NOMO-1 treated with DMSO at 0.1 percent for 48 hours (cell line): Measurements from ENCODE around the gene DSCAM.

Experiments used
- DNase-seq: peaks from one replicate; lab custom pipeline; 2025; ENCODE audit not compliant: unreplicated experiment; lab: John Stamatoyannopoulos, UW

The DSCAM gene

DNA sequence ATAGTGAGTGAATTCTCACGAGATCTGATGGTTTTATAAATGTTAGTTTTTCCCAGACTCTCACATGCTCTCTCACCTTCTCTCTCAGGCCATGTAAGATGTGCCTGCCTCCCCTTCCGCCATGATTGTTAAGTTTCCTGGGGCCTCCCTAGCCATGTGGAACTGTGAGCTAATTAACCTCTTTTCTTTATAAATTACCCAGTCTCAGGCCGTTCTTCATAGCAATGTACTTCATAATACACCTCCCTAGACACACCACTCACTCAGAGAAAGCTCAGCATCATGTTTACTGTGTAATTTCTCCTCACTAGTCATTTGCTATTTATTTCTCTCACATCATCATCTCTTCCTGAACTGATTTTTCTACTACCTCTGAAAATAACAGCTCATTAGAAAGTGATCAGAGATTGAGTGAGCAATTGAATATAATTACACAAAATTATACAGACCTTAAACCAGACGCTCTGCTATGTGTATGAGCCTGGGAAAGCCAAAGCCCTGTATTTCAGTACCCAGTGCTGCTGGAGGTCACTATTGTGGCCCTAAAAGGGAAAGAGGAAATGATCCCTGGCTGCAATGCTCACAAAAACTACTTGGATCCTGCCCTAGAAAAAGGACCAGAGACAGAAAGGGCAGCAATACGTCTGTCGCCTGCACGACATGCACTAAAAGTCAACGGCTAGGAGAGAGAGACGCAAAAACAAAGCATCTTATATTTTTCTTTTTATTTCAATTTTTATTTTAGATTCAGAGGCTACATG lies 284.5 kb downstream of the DSCAM start:
- no peak for DNase-seq

DNA sequence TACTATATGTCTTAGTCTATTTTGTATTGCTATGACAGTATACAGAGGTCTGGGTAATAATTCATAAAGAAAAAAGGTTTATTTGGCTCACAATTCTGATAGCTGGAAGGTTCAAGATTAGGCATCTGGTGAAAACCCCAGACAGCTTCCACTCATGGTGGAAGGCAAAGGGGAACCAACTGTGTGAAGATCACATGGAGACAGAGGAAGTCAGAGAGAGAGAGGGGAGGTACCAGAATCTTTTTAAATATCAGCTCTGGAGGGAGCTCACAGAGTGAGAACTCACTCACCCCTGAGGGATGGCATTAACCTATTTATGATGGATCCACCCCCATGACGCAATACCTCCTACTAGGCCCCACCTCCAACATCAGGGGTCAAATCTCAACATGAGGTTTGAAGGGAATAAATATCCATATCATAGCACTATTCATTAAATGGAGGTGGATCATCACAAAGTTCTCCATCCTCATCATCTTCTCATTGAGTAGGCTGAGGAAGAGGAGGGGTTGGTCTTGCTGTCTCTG lies 290.5 kb downstream of the DSCAM start:
- no peak for DNase-seq

DNA sequence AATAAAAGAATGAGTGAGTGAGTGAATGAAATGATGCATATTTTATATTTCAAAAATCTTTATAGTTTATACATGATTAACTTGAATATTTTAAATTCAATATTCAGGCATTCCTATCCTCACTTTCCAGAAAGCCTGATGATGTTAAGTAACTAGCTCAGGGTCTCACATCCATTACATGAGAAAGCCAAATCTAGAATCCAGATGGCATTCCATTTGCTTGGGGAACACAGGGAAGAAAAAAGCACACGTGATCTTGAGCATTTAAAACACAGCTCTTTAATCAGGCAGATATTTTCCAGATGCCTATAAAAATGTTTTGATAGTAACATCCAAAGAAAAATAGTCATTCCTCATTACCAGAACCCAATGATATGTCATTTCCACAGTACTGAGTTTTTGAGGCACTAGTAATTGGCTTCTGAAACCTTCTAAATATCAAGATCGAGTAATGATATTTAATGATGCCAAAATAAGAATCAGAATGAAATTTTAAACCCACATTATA lies 291.9 kb downstream of the DSCAM start:
- DNase-seq = no peak

DNA sequence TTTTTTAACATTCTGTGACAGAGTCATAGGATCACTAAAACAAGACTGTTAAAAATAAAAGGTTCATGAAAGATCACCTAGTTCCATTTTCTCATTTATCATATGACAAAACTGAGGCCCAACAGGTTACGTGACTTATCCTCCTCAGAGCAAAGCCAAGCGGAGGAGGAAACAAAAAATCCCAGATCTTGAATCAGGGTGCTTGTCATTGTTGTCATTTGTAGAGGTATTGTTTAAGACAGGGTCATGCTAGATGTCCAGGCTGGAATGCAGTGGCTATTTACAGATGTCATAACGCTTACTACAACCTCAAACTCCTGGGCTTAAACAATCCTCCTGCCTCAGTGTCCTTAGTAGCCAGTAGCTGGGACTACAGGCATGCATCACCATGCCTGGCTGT lies 293.2 kb downstream of the DSCAM start:
- DNase-seq = no peak

DNA sequence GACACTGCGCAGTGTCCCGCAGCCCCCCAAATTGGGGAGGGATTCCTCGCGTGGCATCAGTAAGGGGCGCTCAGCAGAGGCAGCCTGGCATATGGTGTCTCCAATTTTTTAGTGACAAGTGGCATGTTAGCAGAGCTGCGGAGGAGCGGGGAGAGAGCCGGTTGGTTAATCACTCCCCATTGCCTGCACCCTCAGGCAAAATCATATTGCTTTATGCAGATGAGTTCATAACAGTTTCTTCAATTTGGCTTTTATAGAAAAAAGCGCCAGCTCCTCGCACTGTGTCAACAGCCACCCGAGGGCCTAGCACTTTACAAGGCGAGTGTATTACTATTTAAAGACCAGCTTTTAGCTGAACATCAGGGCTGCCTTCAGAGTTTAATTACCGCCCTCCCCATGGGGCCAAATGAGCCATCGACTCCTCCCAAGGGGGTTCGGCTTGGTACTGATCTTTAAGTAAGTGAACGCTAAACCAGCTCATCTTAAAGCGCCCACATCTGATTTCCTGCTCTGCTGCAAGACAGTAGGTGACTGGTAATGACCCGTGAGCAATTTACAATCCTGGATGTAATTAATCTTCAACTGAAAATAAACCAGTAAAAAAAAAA lies 298.9 kb downstream of the DSCAM start:
- no peak for DNase-seq

DNA sequence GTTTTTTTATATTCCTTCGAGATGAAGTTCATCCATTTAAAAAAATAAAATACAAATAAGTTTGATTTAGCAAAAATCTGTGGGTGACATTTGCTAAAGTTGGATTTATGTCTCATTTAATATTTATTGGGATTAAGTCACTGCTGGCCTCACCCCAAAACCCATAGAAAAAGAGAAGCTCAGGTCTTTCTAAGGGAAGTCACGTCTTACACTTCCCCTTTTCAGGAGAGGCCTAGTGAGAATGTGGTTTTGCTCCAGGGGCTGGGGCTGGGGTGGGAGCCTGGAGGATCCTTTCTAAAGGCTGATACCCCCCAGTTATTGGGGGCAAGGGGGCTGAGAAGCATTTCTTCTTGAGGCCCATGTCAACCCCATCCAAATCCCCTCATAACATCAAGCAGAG lies 300.3 kb downstream of the DSCAM start:
- DNase-seq = peak; percentile 66

DNA sequence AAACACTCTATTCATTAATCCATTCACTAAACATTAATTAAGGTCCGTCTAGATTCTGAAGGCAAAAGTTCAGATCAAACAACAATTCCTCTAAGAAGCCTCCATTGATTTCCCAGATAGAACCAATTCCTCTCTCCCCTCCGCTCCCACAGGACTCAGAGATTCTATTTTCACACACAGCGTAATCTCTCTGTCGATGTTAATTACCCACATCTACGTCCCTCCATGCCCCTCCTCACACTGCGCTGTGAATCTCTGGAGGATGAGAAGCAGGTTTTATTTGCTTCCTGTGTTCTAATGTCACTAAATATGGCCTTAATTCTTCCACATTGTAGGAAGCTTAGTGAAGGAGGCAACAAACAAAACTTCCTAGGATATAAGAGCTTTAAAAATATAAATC lies 306.7 kb downstream of the DSCAM start:
- DNase-seq = no peak

DNA sequence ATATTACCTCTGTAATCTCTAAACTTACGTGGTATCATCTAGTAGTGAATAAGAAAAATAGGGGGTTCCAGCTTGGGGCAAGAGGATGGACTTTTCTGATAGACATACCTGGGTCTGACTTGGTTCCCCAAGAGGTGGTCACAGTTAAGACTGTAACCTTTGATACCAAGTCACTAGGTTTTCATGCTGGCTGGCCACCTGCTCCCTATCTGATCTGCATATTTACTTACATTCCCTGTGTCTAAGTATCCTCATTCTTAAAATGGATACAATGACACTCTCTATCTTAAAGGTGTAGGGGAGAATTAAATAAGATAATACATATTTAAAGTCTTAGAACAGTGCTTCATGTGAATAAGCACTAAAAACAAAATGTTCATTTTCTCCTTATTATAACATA lies 312.1 kb downstream of the DSCAM start:
- DNase-seq = no peak

DNA sequence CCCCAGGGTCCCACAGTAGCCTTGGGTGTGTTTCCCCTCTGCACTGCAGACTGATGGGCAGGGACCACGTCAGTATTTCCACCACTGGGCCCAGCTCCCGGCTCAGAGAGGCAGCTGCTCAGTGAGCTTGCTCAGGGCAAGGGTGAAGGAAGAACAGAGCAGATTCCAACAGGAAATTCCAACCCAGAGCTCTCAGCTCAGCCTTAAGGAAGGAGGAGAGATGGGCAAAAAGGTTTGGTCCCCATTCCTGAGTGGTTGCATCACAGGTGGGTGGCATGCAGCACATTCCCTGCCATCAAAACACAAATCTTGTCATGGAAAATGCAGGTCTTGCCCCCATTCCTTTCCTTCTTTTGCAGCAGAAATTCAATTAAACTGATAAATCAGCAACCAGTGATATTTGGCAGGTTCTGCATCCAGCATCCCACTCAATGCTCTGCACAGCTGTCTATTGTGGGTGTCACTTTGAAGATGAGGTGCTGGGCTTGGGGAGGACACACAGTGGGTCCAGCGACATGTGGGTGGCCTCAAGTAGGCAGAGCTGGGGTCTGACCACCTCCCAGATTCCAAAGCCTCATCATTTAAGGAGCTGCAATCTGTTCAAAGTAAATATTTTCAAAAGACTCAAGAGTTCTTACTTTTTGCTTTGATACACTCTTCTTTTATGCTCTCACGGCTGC lies 315.4 kb downstream of the DSCAM start:
- no peak for DNase-seq

DNA sequence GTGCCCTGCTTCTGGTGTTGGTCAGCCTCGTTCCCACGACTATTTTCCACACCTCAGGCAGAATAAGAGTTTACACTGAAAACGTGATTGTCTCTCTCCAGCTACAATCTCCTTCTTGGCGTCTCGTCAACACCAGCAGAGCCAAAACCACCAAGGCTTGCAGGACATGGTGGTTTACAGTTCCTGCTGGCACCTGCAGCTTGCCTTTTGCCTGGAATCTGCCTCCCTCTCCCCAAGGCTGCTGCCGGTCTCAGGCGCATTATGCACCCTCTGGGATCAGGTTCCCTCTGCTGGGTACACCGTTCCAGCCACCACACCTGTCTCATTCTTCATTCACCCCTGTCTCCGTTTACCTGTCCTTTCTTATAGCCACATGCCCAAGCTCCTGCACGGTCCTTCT lies 315.9 kb downstream of the DSCAM start:
- no peak for DNase-seq

DNA sequence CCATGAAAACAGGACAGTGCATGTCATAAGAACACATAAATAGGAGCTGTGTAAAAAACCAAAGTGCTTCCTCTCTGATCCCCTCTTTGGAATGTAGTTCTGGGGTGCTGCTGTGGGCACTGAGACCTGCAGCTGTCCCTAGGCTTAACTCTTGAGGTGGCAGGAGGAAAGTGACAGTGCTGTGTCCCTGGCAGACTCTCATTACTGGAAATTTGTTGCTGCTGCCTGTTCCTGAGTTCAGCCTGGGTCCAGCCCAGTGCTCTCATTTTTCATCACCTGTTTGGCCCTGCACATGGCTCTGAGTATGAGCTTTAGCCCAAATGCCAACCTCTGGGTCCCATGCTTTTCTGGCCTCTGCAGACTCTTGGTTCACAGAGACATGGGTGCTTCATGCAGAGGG lies 329.3 kb downstream of the DSCAM start:
- no peak for DNase-seq

DNA sequence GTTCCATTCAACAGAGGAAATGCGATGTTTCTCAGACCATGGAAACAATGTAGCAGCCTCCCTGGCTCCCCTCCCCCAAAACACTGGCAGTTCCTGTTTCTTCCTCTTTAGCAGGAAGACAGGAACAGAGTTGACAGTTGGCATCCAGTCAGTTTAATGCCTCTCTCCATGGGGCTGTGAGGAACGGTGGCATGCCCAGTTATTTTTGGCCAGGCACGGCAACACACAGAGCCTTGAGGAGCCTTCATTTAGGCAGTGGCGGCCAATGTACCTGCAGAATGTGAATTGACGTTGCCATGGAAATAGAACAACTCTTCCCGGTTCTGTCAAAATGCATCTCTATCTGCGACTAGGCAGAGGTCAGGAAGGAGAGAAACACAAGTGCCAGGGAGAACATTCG lies 330.6 kb downstream of the DSCAM start:
- DNase-seq = peak; percentile 25

DNA sequence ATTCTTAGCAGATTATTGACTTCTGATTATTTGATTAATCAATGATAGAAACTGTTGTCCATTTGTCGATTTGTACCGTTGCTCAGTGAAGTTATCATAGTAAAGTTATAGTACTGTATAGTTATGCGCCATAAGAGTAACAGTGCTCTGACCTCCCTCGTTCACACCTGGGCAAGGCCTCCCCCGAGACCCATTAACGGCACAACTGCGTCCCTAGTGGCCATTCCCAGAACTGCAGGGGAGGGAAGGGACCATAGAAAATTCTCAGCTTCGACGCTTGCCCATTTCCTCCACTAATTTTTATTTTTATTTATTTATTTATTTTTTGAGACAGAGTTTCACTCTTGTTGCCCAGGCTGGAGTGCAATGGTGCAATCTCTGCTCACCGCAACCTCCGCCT lies 334.4 kb downstream of the DSCAM start:
- DNase-seq = no peak

DNA sequence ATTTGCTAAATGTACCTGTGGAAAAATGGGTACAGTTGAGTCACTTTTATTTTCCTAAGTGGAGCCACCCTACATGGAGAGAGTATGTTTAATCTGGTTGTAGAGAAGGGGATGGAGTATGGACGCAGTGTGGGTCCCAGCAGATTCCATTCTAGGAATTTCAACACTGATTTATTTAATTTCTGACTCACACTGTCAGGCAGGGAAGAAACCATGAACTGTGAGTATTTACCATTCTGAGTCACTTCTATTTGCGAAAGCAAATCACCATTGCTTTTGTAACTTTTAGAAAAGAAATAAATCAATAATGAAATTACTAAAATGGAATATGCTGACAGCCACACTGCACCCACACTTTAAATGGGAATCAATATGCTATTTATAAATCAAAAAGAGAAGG lies 339.0 kb downstream of the DSCAM start:
- DNase-seq = no peak

DNA sequence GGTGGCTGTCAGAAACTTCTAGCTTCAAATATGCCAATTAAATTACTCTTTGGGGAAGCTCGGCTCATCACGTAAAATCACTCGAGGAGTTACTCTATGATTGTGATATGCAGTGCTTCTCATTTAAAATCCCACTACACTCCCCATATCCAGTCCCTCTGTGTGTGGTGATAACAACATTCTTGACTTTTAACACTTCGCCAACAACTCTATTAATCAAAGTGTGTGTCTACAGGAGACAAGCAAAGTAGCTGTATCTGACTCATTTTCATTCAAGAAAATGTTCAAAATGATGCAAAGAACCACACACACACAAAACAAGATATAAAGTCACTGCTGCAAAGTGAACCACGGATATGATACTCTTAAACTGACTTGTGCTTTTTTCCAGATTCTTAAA lies 341.3 kb downstream of the DSCAM start:
- DNase-seq = no peak

DNA sequence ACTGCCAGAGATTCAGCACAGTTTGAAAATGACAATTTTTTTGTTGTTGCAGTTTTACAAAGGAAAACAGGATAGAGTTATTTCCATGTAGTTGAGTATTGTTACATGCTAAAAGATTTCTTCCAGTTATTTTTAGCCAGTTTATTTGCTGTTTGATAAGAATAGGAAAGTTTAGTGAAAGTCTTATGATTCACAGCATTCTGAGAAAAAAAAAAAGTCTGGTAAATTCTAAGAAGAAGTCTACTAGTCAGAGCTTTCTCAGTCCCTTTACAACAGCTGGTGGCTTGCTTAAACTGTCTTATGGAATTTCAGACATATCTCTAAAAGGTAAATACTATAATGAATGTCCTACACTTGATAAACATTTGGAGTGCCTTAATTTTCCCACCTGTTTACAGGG lies 341.7 kb downstream of the DSCAM start:
- DNase-seq = no peak

DNA sequence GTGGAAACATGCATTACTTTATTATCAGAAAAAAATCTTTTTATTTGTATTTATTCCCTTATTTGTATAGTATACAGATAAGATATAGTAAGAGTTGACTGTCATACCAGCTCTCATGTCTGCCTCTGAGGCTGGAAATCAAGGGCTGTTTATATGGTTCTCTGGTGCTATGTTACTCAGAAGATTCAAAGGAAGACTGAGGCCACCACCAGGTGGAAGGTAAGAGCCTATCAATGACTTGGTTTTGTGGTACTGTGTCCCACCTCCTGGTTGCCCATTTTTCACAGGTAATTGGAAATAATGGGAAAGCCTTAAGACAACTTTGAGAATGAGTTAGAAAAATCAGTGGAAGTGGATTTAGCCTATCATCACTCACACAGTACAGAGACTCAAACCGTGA lies 342.1 kb downstream of the DSCAM start:
- no peak for DNase-seq

DNA sequence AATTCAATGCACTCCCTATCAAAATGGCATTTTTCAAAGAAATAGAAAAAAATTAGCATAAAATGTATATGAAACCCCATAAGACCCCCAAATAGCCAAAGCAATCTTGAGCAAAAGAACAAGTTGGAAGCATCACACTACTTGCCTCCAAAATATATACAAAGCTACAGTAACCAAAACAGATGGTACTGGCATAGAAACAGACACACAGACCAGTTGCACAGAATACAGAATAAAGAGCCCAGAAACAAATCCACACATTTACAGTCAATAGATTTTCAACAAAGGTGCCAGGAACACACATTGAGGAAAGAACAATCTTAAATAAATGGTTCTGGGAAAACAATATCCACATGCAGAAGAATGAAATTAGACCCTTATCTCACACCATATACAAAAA lies 350.8 kb downstream of the DSCAM start:
- DNase-seq = no peak

DNA sequence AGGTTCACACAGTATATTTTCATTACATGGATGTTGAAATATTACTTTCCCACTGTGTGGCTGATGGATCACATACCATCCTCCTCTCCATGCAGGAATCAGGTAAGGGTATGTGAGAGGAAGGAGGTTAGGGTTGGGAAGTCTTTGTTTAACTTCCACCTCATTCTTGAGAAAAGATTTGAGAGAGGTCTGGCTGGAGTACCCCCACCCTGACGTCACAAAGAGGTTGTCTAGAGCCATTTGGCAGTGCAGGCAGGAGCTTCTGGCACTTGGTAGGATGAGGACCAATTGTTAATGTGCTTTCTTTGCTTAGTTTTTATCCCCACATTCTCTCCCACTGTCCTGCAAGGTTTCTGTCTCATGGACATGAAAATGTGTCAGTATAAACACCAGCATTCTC lies 356.6 kb downstream of the DSCAM start:
- DNase-seq = no peak

DNA sequence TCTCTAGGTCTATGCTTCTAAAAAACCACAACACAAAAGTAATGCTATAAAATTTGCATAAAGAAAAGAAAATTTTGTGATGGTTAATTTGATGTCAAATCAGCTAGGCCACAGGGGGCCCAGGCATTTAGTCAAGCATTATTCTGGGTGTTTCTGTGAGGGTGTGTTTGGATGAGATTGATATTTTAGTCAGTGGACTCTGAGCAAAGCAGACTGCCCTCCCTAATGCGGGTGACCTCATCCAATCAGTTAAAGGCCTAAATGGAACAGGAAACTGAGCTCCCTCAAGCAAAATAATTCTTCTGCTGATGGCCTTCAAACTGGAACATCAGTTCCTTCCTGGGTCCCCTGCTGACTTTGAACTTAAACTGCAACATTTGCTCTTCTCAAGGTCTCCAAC lies 358.0 kb downstream of the DSCAM start:
- DNase-seq = no peak

DNA sequence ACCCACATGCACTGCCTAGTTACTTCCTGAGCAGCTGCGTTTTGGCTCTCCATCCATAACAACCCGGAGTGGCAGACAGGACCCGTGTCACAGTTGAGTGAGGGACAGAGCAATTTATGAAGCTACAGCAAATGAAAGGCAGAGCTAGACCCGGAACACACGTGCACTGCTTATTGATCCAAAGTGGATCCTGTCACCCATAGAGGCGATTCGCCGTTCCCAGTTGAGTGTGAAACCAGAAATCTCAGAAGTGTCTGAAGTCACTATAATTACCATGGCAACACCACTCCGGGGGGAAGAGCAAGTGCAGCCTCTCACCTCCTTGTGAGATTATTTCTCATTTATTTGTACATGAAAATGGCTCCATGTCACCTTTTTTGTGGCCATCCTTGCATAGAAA lies 365.2 kb downstream of the DSCAM start:
- DNase-seq = no peak

DNA sequence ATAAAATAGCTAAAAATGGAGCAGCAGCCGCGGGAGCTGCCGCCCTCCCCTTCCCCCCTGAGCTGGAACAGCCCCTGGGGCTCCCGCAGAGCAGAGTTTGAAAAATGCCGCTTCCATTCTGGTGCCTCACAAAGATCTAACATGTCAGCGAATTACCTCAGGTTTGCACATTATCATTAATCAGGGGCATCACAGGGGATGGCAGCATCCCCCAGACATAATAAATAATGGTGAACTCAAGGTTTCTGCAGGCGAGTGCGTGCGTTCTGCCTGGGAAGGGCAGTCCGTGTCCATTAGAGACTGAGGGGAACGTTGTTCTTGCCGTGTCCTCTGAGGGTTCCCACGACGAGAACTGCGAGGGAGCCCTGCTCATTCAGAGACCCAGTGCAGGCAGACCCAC lies 372.4 kb downstream of the DSCAM start:
- no peak for DNase-seq
